Mesendoderm (in vitro differentiated cells): ENCODE data around the gene EMILIN1.

Experiments used
- DNase-seq: peaks from one replicate; pipeline ENCODE4 v3.0.0; 2013
- H2AK5ac ChIP-seq: 2 replicates; pipeline ENCODE4 v1.6.1; 2013; ENCODE audit warnings: low read length, inconsistent platforms
- H2BK120ac ChIP-seq: 2 replicates; pipeline ENCODE4 v1.6.1; 2013; ENCODE audit warnings: low read depth, mild to moderate bottlenecking, low read length, moderate library complexity, mixed read lengths
- H2BK15ac ChIP-seq: replicated peaks from 2 replicates; pipeline ENCODE4 v1.6.1; 2013; ENCODE audit warnings: low read depth, mild to moderate bottlenecking, moderate library complexity
- H2BK5ac ChIP-seq: 2 replicates; pipeline ENCODE4 v1.6.1; 2013; ENCODE audit warnings: low read length, inconsistent platforms
- H3K18ac ChIP-seq: 2 replicates; pipeline ENCODE4 v1.6.1; 2013; ENCODE audit warnings: mild to moderate bottlenecking, low read length, mixed read lengths
- H3K23ac ChIP-seq: one replicate; pipeline ENCODE4 v1.6.1; 2013; ENCODE audit warnings: low read length
- H3K27ac ChIP-seq: 2 replicates; pipeline ENCODE4 v1.5.1; 2013; ENCODE audit warnings: low read depth, mild to moderate bottlenecking, inconsistent platforms, low read length, moderate library complexity
- H3K27me3 ChIP-seq: 2 replicates; pipeline ENCODE4 v1.6.1; 2013; ENCODE audit warnings: low read length, control low read depth, mild to moderate bottlenecking, inconsistent platforms; ENCODE audit not compliant: insufficient read depth, poor library complexity
- H3K36me3 ChIP-seq: 2 replicates; pipeline ENCODE4 v1.6.1; 2013; ENCODE audit warnings: low read length, inconsistent platforms; ENCODE audit not compliant: control insufficient read depth, insufficient read depth
- H3K4ac ChIP-seq: one replicate; pipeline ENCODE4 v1.6.1; 2013; ENCODE audit warnings: low read depth, mild to moderate bottlenecking, low read length, moderate library complexity
- H3K4me1 ChIP-seq: 2 replicates; pipeline ENCODE4 v1.6.1; 2013; ENCODE audit warnings: low read depth, low read length, inconsistent platforms; ENCODE audit not compliant: control insufficient read depth
- H3K4me2 ChIP-seq: 2 replicates; pipeline ENCODE4 v1.6.1; 2013; ENCODE audit warnings: low read length
- H3K4me3 ChIP-seq: 2 replicates; pipeline ENCODE4 v1.5.1; 2013; ENCODE audit warnings: mild to moderate bottlenecking, low read length
- H3K56ac ChIP-seq: one replicate; pipeline ENCODE4 v1.6.1; 2013; ENCODE audit warnings: low read length
- H3K79me1 ChIP-seq: 2 replicates; pipeline ENCODE4 v1.6.1; 2013; ENCODE audit warnings: low read length, inconsistent platforms
- H3K79me2 ChIP-seq: 2 replicates; pipeline ENCODE4 v1.6.1; 2013; ENCODE audit warnings: mild to moderate bottlenecking, low read length; ENCODE audit not compliant: control insufficient read depth, insufficient read depth
- H3K9ac ChIP-seq: 2 replicates; pipeline ENCODE4 v1.6.1; 2013; ENCODE audit warnings: low read length, inconsistent platforms
- H4K5ac ChIP-seq: one replicate; pipeline ENCODE4 v1.6.1; 2013; ENCODE audit warnings: low read length
- H4K8ac ChIP-seq: one replicate; pipeline ENCODE4 v1.6.1; 2013; ENCODE audit warnings: low read depth, mild to moderate bottlenecking, control low read depth, low read length, moderate library complexity
- WGBS: extraction: QIAGEN DNeasy Blood & Tissue Kit; methylation state at CpG from one replicate; pipeline ENCODE4 v1.1.7; 2013; ENCODE audit warnings: low lambda C conversion rate, missing lambda C conversion rate; ENCODE audit not compliant: insufficient coverage; ENCODE audit errors: extremely low coverage; 5-methylcytosine and 5-hydroxymethylcytosine counted together

The EMILIN1 gene

DNA sequence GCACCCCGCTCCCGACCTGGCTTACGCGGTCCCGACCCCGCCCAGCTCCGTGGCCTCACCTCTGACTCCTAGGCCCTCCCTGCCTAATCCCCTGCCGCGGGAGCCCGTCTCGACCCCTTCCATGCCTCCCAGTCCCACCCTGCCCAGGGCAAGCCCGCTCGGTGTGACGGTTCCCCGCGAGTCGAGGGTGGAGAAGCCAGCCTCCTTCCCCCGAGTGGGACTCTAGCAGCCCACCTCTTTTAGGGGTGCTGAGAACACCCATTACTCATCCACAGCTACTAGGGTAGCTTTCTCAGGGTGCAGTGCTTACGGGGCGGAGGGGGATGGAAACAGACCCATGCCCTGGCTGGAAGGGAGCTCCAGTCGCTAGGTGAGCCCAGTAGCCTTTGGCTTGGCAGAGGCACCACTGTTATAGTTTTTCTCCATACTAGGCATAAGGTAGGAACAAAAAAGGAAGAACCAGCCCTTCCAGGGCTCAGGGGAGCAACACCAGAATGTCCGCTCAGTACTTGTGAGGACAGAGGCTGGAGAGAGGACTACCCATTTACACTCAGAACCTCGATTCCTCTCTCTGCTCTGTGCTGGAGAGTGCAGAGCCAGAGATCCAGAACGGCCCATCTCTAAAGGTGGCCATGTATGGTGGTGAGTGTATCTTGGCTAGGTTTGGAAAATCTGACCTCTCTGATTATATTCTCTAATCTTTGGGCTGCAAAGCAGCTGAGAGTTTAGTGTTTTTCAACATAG is 26.3 kb upstream of the EMILIN1 start:
- no peak overlapping the region for H2BK5ac ChIP-seq
- no peak overlapping the region for H2BK15ac ChIP-seq
- WGBS = no CpG with 5 or more reads among the region's 24 CpGs
- peak overlapping the region; percentile 51 for H3K18ac ChIP-seq
- H4K5ac ChIP-seq = no peak overlapping the region
- H3K36me3 ChIP-seq = peaks cover 2% of the 10 kb centered on the region
- H3K4me3 ChIP-seq = peak overlapping the region; percentile 81
- H4K8ac ChIP-seq = no peak overlapping the region
- peaks cover 2% of the 10 kb centered on the region for H3K79me1 ChIP-seq
- no peak overlapping the region for H3K27ac ChIP-seq
- peak overlapping the region; percentile 49 for H2AK5ac ChIP-seq
- H3K27me3 ChIP-seq = no peaks in the 10 kb centered on the region
- H3K56ac ChIP-seq = peak overlapping the region; percentile 89
- peak overlapping the region; percentile 97 for H3K4me2 ChIP-seq
- no peak overlapping the region for H3K4ac ChIP-seq
- H3K4me1 ChIP-seq = peaks cover 2% of the 10 kb centered on the region
- peak; percentile 23 for DNase-seq
- peak overlapping the region; percentile 78 for H3K9ac ChIP-seq
- H3K23ac ChIP-seq = no peak overlapping the region
- no peaks in the 10 kb centered on the region for H3K79me2 ChIP-seq
- no peak overlapping the region for H2BK120ac ChIP-seq

DNA sequence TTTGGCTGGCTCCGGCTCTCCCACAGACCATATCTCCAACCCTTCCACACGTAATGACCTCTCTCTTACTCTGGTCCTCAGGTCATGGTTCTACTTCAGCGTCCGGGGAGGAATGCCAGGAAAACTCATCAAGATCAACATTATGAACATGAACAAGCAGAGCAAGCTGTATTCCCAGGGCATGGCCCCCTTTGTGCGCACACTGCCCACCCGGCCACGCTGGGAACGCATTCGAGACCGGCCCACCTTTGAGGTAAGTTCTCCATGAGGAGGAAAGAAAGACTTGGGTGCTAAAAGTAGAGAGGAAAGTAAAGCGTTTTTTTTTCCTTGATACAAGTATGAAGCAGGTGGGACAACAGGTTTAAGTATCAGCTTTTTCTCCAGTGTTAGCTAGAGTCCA is 25.1 kb upstream of the EMILIN1 start:
- Histone ChIP-seq H3K9ac (no peak overlapping the region), H3K23ac (no peak overlapping the region), H2BK120ac (no peak overlapping the region), H2AK5ac (no peak overlapping the region), H3K4me2 (no peak overlapping the region), H3K36me3 (peaks cover 2% of the 10 kb centered on the region), H3K18ac (no peak overlapping the region), H3K4me1 (peaks cover 2% of the 10 kb centered on the region), H3K4ac (no peak overlapping the region), H3K27ac (no peak overlapping the region), H3K27me3 (no peaks in the 10 kb centered on the region), H2BK15ac (no peak overlapping the region), H4K8ac (no peak overlapping the region), H4K5ac (no peak overlapping the region), H3K79me2 (no peaks in the 10 kb centered on the region), H2BK5ac (no peak overlapping the region), H3K79me1 (peaks cover 2% of the 10 kb centered on the region), H3K56ac (no peak overlapping the region), H3K4me3 (no peak overlapping the region)
- DNase-seq = no peak
- no CpG with 5 or more reads among the region's 11 CpGs for WGBS

- Histone ChIP-seq H2BK15ac (no peak overlapping the region), H3K27ac (no peak overlapping the region), H4K5ac (no peak overlapping the region), H3K18ac (no peak overlapping the region), H3K36me3 (peaks cover 2% of the 10 kb centered on the region), H3K27me3 (no peaks in the 10 kb centered on the region), H3K4me2 (no peak overlapping the region), H2BK5ac (no peak overlapping the region), H3K4me3 (no peak overlapping the region), H3K23ac (no peak overlapping the region), H2AK5ac (no peak overlapping the region), H3K56ac (no peak overlapping the region), H3K4me1 (peaks cover 2% of the 10 kb centered on the region), H3K79me1 (peaks cover 2% of the 10 kb centered on the region), H3K79me2 (no peaks in the 10 kb centered on the region), H3K4ac (no peak overlapping the region), H3K9ac (no peak overlapping the region), H4K8ac (no peak overlapping the region), H2BK120ac (no peak overlapping the region)
- DNase-seq = peak; percentile 34
- no CpG with 5 or more reads among the region's 8 CpGs for WGBS
Measured at GRCh38 chr2:27053776-27054175, 24.6 kb upstream of the EMILIN1 start.

- H2BK5ac ChIP-seq = no peak overlapping the region
- H3K4me3 ChIP-seq = no peak overlapping the region
- no peak overlapping the region for H3K56ac ChIP-seq
- H2BK15ac ChIP-seq = no peak overlapping the region
- H3K27me3 ChIP-seq = no peaks in the 10 kb centered on the region
- no peak overlapping the region for H4K5ac ChIP-seq
- WGBS = no CpG with 5 or more reads among the region's 11 CpGs
- DNase-seq = no peak
- H2BK120ac ChIP-seq = no peak overlapping the region
- H3K4ac ChIP-seq = no peak overlapping the region
- no peak overlapping the region for H3K9ac ChIP-seq
- no peak overlapping the region for H3K27ac ChIP-seq
- H2AK5ac ChIP-seq = no peak overlapping the region
- H3K79me1 ChIP-seq = peaks cover 2% of the 10 kb centered on the region
- no peak overlapping the region for H4K8ac ChIP-seq
- H3K18ac ChIP-seq = no peak overlapping the region
- no peak overlapping the region for H3K23ac ChIP-seq
- no peak overlapping the region for H3K4me2 ChIP-seq
- peaks cover 2% of the 10 kb centered on the region for H3K36me3 ChIP-seq
- no peaks in the 10 kb centered on the region for H3K79me2 ChIP-seq
- H3K4me1 ChIP-seq = peaks cover 2% of the 10 kb centered on the region
Measured at GRCh38 chr2:27054721-27055120, 23.7 kb upstream of the EMILIN1 start.

GRCh38 chr2:27057184-27057583 is 21.2 kb upstream of the EMILIN1 start:
- WGBS = no CpG with 5 or more reads among the region's 6 CpGs
- H3K36me3 ChIP-seq = peaks cover 2% of the 10 kb centered on the region

GRCh38 chr2:27058210-27058609 is 20.2 kb upstream of the EMILIN1 start:
- no peak overlapping the region for H2BK5ac ChIP-seq
- no peak overlapping the region for H3K18ac ChIP-seq
- H3K79me1 ChIP-seq = no peaks in the 10 kb centered on the region
- no peak overlapping the region for H3K4me3 ChIP-seq
- no peak overlapping the region for H4K5ac ChIP-seq
- H3K9ac ChIP-seq = no peak overlapping the region
- H2AK5ac ChIP-seq = no peak overlapping the region
- no peak for DNase-seq
- no peaks in the 10 kb centered on the region for H3K79me2 ChIP-seq
- no peak overlapping the region for H3K56ac ChIP-seq
- no peak overlapping the region for H4K8ac ChIP-seq
- H3K4ac ChIP-seq = no peak overlapping the region
- peaks cover 2% of the 10 kb centered on the region for H3K36me3 ChIP-seq
- no peak overlapping the region for H2BK15ac ChIP-seq
- no peak overlapping the region for H3K23ac ChIP-seq
- no peaks in the 10 kb centered on the region for H3K4me1 ChIP-seq
- H3K27me3 ChIP-seq = no peaks in the 10 kb centered on the region
- H2BK120ac ChIP-seq = no peak overlapping the region
- H3K4me2 ChIP-seq = no peak overlapping the region
- H3K27ac ChIP-seq = no peak overlapping the region
- WGBS = no CpG with 5 or more reads among the region's 10 CpGs

More at GRCh38 chr2:27057184-27057583, 21.2 kb upstream of the EMILIN1 start:
- no peak overlapping the region for H3K56ac ChIP-seq
- H4K5ac ChIP-seq = no peak overlapping the region
- no peak overlapping the region for H2AK5ac ChIP-seq
- peaks cover 1% of the 10 kb centered on the region for H3K79me1 ChIP-seq
- DNase-seq = no peak
- no peaks in the 10 kb centered on the region for H3K27me3 ChIP-seq
- H3K79me2 ChIP-seq = no peaks in the 10 kb centered on the region
- H3K4me1 ChIP-seq = peaks cover under 1% of the 10 kb centered on the region
- no peak overlapping the region for H2BK5ac ChIP-seq
- H4K8ac ChIP-seq = no peak overlapping the region
- no peak overlapping the region for H3K23ac ChIP-seq
- no peak overlapping the region for H2BK120ac ChIP-seq
- H3K4ac ChIP-seq = no peak overlapping the region
- no peak overlapping the region for H3K18ac ChIP-seq
- no peak overlapping the region for H3K9ac ChIP-seq
- H3K4me3 ChIP-seq = no peak overlapping the region
- no peak overlapping the region for H2BK15ac ChIP-seq
- no peak overlapping the region for H3K27ac ChIP-seq
- H3K4me2 ChIP-seq = no peak overlapping the region
